Ishikawa (cell line): ENCODE measurements around the gene PHOSPHO1.

Experiments
- EP300 ChIP-seq: IDR thresholded peaks from 2 replicates; pipeline ENCODE4 v1.6.1; 2012; ENCODE audit warnings: borderline replicate concordance
- RAD21 ChIP-seq: IDR thresholded peaks from 2 replicates; pipeline ENCODE4 v1.6.1; 2012; ENCODE audit warnings: low read depth
- ZBTB7A ChIP-seq: IDR thresholded peaks from 2 replicates; pipeline ENCODE4 v1.6.1; 2012; ENCODE audit warnings: low read depth

DNA sequence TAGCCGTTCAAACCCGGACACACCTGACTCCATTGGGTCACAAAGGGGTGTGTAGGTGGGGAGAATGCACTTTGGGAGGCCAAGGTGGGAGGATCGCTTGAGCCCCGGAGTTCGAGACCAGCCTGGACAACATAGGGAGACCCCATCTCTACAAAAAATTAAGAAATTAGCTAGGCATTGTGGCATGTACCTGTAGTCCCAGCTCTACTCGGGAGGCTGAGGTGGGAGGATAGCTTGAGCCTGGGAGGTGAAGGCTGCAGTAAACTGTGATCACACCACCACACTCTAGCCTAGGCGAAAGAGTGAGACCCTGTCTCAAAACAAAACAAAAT, 942 bp upstream of the PHOSPHO1 start:
- TF ChIP-seq EP300 = no peak
- no peak for TF ChIP-seq ZBTB7A
- TF ChIP-seq RAD21 = no peak
